Panc1 (cell line): ENCODE data around the gene P2RY2. TPM values are rescaled to one million over a fixed set of nuclear protein-coding genes. Genes with fewer than 3 reads are reported as not detected.

ENCODE experiments used
- ATAC-seq: fragments of 200-7000 bp; cut with Tn5 transposase; 2 replicates; pipeline ENCODE4 v1.9.1; 2020; ENCODE audit warnings: mild to moderate bottlenecking, moderate library complexity
- BruUV-seq: library from RNA; stranded (reverse); fragments of 400-500 nt; replicated peaks from 2 replicates; lab custom pipeline; 2021; lab: Mats Ljungman, UMichigan
- CTCF ChIA-PET: fragments of 300-600 bp; sonication (Branson Sonifier 250); formaldehyde crosslinking; loops from one replicate; lab custom pipeline; 2022; ENCODE audit warnings: antibody characterized with exemption; lab: Charles Lee
- POLR2A ChIA-PET: fragments of 300-600 bp; sonication (Branson Sonifier 250); formaldehyde crosslinking; loops from one replicate; lab custom pipeline; 2022; ENCODE audit warnings: antibody characterized with exemption; lab: Charles Lee
- DNase-seq: peaks from one replicate; pipeline ENCODE4 v3.0.0-alpha.2; 2010; ENCODE audit warnings: low read depth, low spot score
- H3K27ac ChIP-seq: 2 replicates; pipeline ENCODE4 v1.5.1; 2011; ENCODE audit warnings: mild to moderate bottlenecking, low read length, inconsistent platforms
- H3K27me3 ChIP-seq: fragments of 200-500 bp; sonication (Bioruptor generic); 2 replicates; pipeline ENCODE4 v1.6.0; 2014; ENCODE audit warnings: low read length, inconsistent platforms; ENCODE audit not compliant: control insufficient read depth, insufficient read depth
- H3K36me3 ChIP-seq: fragments of 200-500 bp; sonication (Bioruptor generic); 2 replicates; pipeline ENCODE4 v1.5.1; 2014; ENCODE audit warnings: inconsistent platforms, mild to moderate bottlenecking, low read length, moderate library complexity; ENCODE audit not compliant: control insufficient read depth, insufficient read depth
- H3K4me1 ChIP-seq: 2 replicates; pipeline ENCODE4 v1.5.1; 2011; ENCODE audit warnings: inconsistent platforms, mild to moderate bottlenecking, low read length, moderate library complexity; ENCODE audit not compliant: control insufficient read depth, insufficient read depth
- H3K4me3 ChIP-seq, 2 experiments: 2 replicates each; pipeline ENCODE4 v1.5.1; 2011 to 2012; ENCODE audit warnings: low read depth in 2 of 2, low read length in 2 of 2, mild to moderate bottlenecking in 2 of 2, inconsistent platforms in 1 of 2, moderate library complexity in 1 of 2
- H3K9me3 ChIP-seq: fragments of 200-500 bp; sonication (Bioruptor generic); 2 replicates; pipeline ENCODE4 v1.5.1; 2014; ENCODE audit warnings: low read depth, mild to moderate bottlenecking, inconsistent platforms, low read length, moderate library complexity; ENCODE audit not compliant: control insufficient read depth, insufficient read depth
- CTCF ChIP-seq: fragments of 450-650 bp; IDR thresholded peaks from 2 replicates; pipeline ENCODE4 v1.5.1; 2017; ENCODE audit warnings: mild to moderate bottlenecking
- POLR2AphosphoS5 ChIP-seq: IDR thresholded peaks from 2 replicates; pipeline ENCODE4 v1.6.1; 2012; ENCODE audit warnings: mild to moderate bottlenecking, low read depth, low read length, moderate library complexity
- REST ChIP-seq, 2 experiments: IDR thresholded peaks; 2 replicates each; pipeline ENCODE4 v1.6.1; 2011 to 2012; ENCODE audit warnings: low read depth in 2 of 2, control low read depth in 1 of 2, low read length in 1 of 2, mild to moderate bottlenecking in 1 of 2, moderate library complexity in 1 of 2; ENCODE audit not compliant: insufficient read depth in 1 of 2
- SIN3A ChIP-seq: IDR thresholded peaks from 2 replicates; pipeline ENCODE4 v1.6.1; 2012; ENCODE audit warnings: low read depth, mild to moderate bottlenecking, low read length, moderate library complexity, borderline replicate concordance; ENCODE audit not compliant: insufficient read depth
- TCF7L2 ChIP-seq: IDR thresholded peaks from 2 replicates; pipeline ENCODE4 v1.6.1; 2011; ENCODE audit warnings: mild to moderate bottlenecking, low read depth, low read length, inconsistent platforms
- in situ Hi-C: cut with HindIII; loops from 2 replicates; pipeline ENCODE4 v1.10.0; 2016; ENCODE audit warnings: low sequenced_read_pairs, low pct_unique_long_range_greater_than_20kb
- intact Hi-C: fragments of 100-400 bp; cut with micrococcal nuclease; formaldehyde crosslinking; loops from one replicate; pipeline ENCODE4 v1.10.0; 2022; ENCODE audit not compliant: unreplicated experiment
- total RNA-seq: library from RNA; stranded (reverse); gene quantifications from one replicate; pipeline ENCODE4 v1.2.1, GENCODE V29; 2021; ENCODE audit not compliant: unreplicated experiment

P2RY2 gene
- total RNA-seq, 1 experiment from 2014 or later = 2.4 TPM

GRCh38 chr11:73285721-73286120 lies 67.6 kb downstream of the P2RY2 start:
- no peaks in the 10 kb centered on the region for H3K9me3 ChIP-seq
- POLR2A ChIA-PET = no interaction called here
- DNase-seq = no peak
- ATAC-seq = no peak
- intact Hi-C loops = no loop called here
- no peaks in the 10 kb centered on the region for H3K36me3 ChIP-seq
- H3K27me3 ChIP-seq = no peaks in the 10 kb centered on the region
- CTCF ChIA-PET = no interaction called here
- in situ Hi-C loops = no loop called here
- no peak overlapping the region for H3K27ac ChIP-seq
- H3K4me3 ChIP-seq = no peak overlapping the region
- BruUV-seq = no TSS peak
- TF ChIP-seq REST (IDR thresholded peaks at IDR 0.05; ENCODE audit: insufficient read depth in 1 of 2, low read depth in 2 of 2, low read length in 1 of 2) = no peak
- no peak for TF ChIP-seq POLR2AphosphoS5
- TF ChIP-seq SIN3A = no peak
- no peak for TF ChIP-seq TCF7L2
- TF ChIP-seq CTCF = no peak
- peaks cover 12% of the 10 kb centered on the region for H3K4me1 ChIP-seq

Other genes with a start within 250 kb of the P2RY2 start
- 31.8 TPM for gene FCHSD2, start 76.0 kb upstream of the P2RY2 start, total RNA-seq
- gene P2RY6, start 54.1 kb downstream of the P2RY2 start, total RNA-seq = 0.59 TPM
- gene ARHGEF17, start 90.0 kb downstream of the P2RY2 start, total RNA-seq = 43.2 TPM
- 11.3 TPM for gene RELT, start 158.1 kb downstream of the P2RY2 start, total RNA-seq